Posterior cingulate gyrus (tissue), 11 donors: ENCODE measurements around the gene RHO.
"Not testable (repeated sequence)": the region's sequence is repeated elsewhere in the genome, so short reads cannot be mapped to it uniquely, and the experiment has no call there.

ENCODE experiments used
- DNase-seq, 10 donors: peaks; one replicate each; pipeline versions ENCODE4 v3.0.0 to v3.0.0-alpha.2; 2020 to 2021; ENCODE audit warnings: mixed read lengths in 3 of 10
- intact Hi-C: fragments of 100-400 bp; cut with DNase I; formaldehyde crosslinking; loops from one replicate; pipeline ENCODE4 v1.15.1; 2023

The RHO gene

DNA sequence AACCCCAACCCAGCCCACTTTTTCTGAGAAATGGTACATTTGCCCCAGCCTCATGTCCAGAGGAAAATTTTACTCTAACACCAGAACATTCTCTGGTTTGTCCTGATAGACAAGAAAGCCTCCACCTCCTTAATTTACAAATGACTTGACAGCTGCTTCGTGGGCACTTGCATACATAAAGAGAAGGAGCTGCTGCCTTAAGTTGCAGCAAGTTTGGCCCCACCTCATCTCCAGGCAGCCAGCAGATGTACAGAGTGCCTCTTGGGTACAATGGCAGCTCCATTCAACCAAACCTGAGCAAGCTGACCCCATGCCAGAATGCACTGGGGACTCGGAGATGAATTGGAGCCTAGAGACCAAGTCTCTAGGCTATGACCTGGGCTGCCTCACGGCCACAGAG lies 8.4 kb downstream of the RHO start:
- intact Hi-C loops: no loop called here
- peak in 1 of 10 donors; percentile 46 for DNase-seq

DNA sequence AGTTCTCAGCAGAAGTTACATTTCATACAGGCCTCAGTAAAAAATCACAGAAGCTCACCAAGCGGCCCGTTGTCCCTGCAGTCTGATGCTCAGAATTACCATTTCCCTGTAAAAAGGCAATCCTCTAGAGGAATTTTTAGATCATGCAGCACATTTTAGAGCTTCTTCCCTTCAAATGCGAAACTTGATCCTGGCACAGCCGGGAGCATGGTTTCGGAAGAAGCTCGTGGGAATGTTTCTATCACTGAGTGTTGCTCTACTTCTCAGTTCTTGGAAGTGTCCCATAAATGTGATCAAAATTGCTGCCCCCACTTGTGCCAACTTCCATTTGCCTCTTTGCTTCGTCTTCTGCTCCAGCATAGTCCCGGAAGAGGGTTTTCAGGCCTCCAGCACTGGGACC lies 10.8 kb downstream of the RHO start:
- intact Hi-C loops: no loop called here
- no peak for DNase-seq

DNA sequence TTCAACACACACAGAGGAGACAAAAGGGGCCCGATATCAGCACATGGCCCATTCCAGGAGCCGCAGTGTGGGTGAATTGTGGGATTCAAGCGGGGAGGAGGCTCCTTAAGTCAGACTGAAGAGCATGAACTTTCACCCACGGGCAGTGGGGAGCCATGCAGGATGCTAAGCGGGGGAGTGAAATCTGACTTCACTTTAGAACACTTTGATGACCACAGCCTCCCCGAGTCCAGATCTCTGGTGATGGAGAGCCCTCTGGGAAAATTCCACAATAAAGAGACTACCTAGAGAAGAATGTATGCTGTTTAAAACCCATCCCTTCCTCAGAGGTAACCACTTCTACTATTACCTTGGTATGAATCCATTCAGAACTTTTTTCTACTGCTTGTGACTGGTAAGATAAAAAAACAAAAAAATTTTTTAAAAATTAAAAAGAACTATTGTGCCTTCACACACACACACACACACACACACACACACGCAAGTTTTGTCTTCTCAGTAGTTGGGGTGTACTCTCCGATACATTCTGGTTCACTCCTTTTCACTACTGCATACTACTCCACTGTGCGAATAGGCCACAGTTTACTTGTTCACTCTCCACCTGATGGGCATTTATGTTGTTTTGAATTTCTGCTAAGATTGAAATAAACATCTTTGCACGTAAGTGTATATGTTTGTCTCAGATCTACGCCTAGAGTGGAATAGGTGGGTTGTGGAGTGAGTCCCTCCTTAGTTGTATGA lies 12.5 kb downstream of the RHO start:
- intact Hi-C loops: no loop called here
- no peak for DNase-seq

DNA sequence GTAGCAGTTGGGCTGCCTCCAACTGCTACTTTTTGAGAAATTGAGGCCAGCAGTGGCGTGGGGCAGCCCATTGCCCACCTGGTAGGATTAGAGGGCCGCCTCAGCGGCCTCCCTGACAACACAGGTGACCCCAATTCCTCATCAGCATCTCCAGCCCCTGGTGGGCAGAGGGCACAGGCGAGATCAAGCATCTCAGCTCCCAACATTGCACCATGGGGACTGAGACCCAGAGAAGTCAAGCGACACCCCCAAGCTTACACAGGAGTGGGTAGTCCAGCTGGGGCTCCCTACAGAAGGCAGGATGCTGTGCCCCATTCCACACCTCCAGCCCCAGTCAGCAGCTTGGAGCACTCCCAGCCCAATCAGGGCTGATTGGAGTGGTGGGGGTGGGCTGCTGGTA lies 14.3 kb downstream of the RHO start:
- intact Hi-C loops: no loop called here

GRCh38 chr3:129543156-129543790 lies 14.8 kb downstream of the RHO start, which contains the start of gene H1-8:
Gene H1-8, plus strand, starts transcription at chr3:129543175. Its CDS starts 44 bp downstream, at chr3:129543219.
- intact Hi-C loops: no loop called here
- DNase-seq: no peak

More for the DNA sequence above, 14.3 kb downstream of the RHO start:
- no peak for DNase-seq

GRCh38 chr3:129543999-129544398 lies 15.6 kb downstream of the RHO start:
- no peak for DNase-seq
- intact Hi-C loops: no loop called here

DNA sequence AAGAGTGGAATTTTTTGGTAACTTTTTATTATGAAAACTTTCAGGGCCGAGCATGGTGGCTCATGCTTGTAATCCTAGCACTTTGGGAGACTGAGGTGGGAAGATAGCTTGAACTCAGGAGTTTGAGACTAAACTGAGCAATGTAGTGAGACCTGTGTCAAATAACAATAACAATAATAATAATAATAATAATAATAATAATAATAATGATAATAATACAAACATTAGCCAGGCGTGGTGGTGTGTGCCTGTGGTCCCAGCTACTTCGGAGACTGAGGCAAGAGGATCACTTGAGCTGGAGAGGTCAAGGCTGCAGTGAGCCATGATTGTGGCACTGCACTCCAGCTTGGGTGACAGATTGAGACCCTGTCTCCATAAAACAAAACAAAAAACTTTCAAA lies 17.5 kb downstream of the RHO start:
- intact Hi-C loops, DNase-seq: not testable (repeated sequence)

- no peak for DNase-seq
- intact Hi-C loops: no loop called here
Measured at GRCh38 chr3:129547241-129547640, 18.8 kb downstream of the RHO start.

DNA sequence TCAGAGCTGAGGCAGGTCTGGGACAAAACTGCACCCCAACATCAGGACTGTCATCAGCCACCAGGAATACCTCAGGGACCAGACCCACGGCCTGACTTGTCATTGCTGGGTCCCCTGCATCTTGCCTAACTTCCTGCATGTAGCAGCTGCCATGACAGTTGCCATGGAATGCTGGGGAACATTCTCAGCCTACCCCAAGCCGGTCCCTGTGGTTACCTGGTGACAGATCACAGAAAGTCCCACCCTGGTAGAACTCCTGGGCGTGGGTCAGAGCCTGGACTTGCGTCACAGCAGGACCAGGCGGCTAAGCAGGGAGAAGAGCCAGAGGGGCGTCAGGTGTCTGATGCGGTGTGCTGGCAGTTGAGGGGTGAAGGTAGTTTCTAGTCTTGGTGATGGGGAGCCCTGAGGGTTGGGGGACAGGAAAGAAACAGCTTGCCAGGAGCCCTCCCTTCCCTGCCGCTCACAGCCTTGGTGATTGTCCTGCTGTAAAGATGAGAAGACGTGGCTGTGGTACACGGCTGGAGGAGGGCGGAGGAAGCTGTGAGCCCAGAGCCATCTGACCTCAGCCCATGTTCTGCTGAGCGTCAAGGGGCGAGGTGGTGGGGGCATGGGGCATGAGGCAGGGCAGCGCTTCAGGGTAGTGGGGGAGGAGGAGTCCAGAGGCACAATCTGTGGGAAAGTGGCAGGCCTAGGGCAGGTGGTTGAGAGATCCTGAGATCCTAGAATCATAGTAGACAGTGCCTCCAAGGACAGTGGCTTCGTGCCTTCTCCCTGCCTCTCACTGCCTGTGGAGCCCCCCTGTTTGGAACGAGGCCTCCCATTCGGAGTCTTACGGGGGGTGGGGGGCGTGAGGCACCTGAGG lies 19.9 kb downstream of the RHO start:
- intact Hi-C loops: no loop called here
- no peak for DNase-seq

DNA sequence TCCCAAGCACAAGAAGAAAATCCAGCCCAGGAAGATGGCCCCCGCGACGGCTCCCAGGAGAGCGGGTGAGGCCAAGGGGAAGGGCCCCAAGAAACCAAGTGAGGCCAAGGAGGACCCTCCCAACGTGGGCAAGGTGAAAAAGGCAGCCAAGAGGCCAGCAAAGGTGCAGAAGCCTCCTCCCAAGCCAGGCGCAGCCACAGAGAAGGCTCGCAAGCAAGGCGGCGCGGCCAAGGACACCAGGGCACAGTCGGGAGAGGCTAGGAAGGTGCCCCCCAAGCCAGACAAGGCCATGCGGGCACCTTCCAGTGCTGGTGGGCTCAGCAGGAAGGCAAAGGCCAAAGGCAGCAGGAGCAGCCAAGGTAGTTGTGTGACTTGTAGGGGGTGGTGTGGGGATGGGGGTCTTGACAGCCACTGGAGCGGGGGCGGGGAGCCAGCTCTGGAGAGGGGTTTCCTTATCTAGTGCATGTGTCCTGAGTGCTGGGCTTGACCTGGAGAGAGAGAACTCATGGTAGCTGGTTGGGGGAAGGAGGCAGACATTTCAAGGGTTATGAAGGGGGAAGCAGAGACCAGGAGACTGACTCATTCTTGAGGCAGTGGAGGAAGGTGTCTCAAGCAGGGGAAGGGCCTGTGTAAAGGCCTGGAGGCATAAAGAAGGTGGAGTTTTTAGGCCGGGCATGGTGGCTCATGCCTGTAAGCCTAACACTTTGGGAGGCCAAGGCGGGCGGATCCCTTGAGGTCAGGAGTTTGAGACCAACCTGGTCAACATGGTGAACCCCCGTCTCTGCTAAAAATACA lies 20.8 kb downstream of the RHO start:
- intact Hi-C loops: no loop called here
- DNase-seq: no peak

- DNase-seq: no peak
- intact Hi-C loops: no loop called here
Measured at GRCh38 chr3:129549805-129550204, 21.4 kb downstream of the RHO start.

GRCh38 chr3:129552287-129553050 lies 24.0 kb downstream of the RHO start:
- peak in 2 of 10 donors; percentile 41 to 50 for DNase-seq
- intact Hi-C loops: no loop called here

GRCh38 chr3:129553171-129553570 lies 24.7 kb downstream of the RHO start:
- intact Hi-C loops: no loop called here
- no peak for DNase-seq

DNA sequence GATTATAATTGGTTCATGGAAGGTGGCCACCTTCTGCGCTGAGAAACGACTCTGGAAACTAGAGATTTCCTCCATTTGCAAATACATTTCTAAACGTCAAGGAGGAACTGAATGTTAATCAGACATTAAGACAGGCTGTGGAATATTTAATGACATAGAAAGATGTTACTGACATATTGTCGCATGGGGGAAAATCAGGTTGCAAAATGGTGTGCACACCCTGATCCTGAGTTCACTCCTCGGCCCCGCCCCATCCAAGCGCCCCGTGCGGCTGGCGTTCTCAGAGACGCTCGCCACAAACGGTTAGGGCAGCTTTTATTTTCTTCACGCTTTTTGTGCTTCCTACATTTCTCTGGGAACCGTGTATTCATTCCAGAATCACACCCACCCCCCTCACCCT lies 25.3 kb downstream of the RHO start:
- no peak for DNase-seq
- intact Hi-C loops: no loop called here

DNA sequence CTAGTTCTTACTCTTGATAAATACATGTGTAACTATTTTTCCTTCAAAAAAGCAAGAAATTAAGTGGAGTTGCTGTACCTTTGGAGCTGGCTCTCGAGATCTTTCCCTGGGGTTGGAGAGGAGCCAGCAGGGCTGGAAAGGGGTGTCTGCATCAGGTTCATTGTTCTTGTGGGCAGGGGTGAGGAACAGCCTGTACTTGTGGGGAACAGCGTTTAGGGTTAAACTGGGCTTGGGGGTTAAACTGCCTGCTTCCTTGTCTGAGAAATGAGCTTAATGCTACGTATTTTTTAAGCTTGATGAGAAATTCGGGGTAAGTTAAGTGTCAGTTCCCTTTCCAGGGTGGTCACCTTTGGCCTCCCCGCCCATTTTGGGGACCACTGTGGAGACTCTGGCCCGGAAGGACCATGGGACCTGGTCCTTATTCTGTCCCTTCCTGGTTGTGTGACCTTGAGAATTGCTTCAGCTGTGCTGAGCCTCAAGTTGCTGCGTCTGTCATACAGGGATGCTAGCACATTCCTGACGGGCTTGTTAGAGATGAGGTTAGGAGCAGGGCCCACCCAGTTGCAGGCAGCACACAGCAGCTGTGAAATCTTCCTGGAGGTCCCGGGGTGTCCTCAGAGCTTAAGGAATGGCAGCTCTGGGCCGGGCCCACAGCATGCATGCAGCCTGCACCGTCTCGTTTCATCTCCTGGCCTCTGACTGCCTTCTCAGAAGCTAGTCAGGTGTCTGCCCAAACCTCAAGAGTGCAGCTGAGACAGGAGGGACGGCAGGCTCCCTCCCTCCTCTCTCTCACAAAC lies 26.1 kb downstream of the RHO start:
- intact Hi-C loops: no loop called here
- DNase-seq: no peak

- no peak for DNase-seq
- intact Hi-C loops: no loop called here
Measured at GRCh38 chr3:129555153-129555550, 26.7 kb downstream of the RHO start.

GRCh38 chr3:129555616-129556357 lies 27.3 kb downstream of the RHO start:
- no peak for DNase-seq
- intact Hi-C loops: no loop called here

DNA sequence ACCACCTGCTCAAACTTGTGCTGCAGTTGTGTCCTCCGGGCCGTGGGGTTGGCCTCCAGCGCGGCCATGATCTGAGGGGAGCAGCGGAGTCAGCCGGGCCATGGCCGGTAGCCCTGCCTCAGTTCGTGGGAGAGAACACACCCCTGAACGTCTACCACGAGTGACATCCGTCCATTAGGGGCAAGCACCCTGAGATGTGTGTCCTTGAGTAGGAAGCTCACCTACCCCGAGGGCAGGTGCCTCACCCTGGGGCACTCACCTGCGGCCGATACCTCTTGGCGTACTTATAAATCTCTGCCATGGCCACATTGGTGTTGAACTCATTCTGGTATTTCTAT lies 27.9 kb downstream of the RHO start:
- DNase-seq: no peak
- intact Hi-C loops: no loop called here
